CD4-positive, CD25-positive, alpha-beta regulatory T cell (primary cell): ENCODE measurements around the gene ADCY9. TPM values are rescaled to one million over a fixed set of nuclear protein-coding genes. Genes with fewer than 3 reads are reported as not detected.
"Not testable (repeated sequence)": the region's sequence is repeated elsewhere in the genome, so short reads cannot be mapped to it uniquely, and the experiment has no call there.

Experiments
- ATAC-seq, 2 donors: fragments of 150-1000 bp; cut with Tn5 transposase; one replicate each; pipeline ENCODE4 v1.10.0; 2021; ENCODE audit warnings: low read depth in 2 of 2, moderate number of reproducible peaks in 2 of 2, moderate library complexity in 1 of 2
- DNase-seq, 3 donors: peaks; one replicate each; pipeline versions ENCODE4 v3.0.0 to v3.0.0-alpha.2; 2012 to 2022; ENCODE audit warnings: mixed read lengths in 1 of 3
- H3K27ac ChIP-seq: one replicate; pipeline ENCODE4 v1.7.0; 2013; ENCODE audit warnings: mild to moderate bottlenecking, low read length; ENCODE audit not compliant: insufficient read depth, poor library complexity, severe bottlenecking
- H3K27me3 ChIP-seq: one replicate; pipeline ENCODE4 v1.7.0; 2013; ENCODE audit warnings: low read length; ENCODE audit not compliant: control insufficient read depth, insufficient read depth
- H3K36me3 ChIP-seq: one replicate; pipeline ENCODE4 v1.7.0; 2013; ENCODE audit warnings: mild to moderate bottlenecking, low read length, moderate library complexity; ENCODE audit not compliant: control insufficient read depth, insufficient read depth
- H3K4me1 ChIP-seq: 2 replicates; pipeline ENCODE4 v1.7.0; 2013; ENCODE audit warnings: mild to moderate bottlenecking, low read length; ENCODE audit not compliant: insufficient read depth, control insufficient read depth, poor library complexity, severe bottlenecking
- H3K4me3 ChIP-seq: one replicate; pipeline ENCODE4 v1.7.0; 2013; ENCODE audit warnings: low read depth, mild to moderate bottlenecking, low read length, moderate library complexity
- H3K9me3 ChIP-seq, 2 experiments: 1 replicate in 1 of 2; 2 replicates in 1 of 2; pipeline ENCODE4 v1.7.0; 2013; ENCODE audit warnings: low read length in 2 of 2, mild to moderate bottlenecking in 1 of 2, moderate library complexity in 1 of 2; ENCODE audit not compliant: control insufficient read depth in 2 of 2
- H3K27ac Mint-ChIP-seq, 3 donors: one replicate each; pipeline ENCODE4 v1.8.0; 2020 to 2022; ENCODE audit warnings: mild to moderate bottlenecking in 3 of 3, mixed read lengths in 3 of 3, moderate library complexity in 2 of 3
- H3K27me3 Mint-ChIP-seq: one replicate; pipeline ENCODE4 v1.8.0; 2022; ENCODE audit warnings: mild to moderate bottlenecking, mixed read lengths
- H3K36me3 Mint-ChIP-seq: one replicate; pipeline ENCODE4 v1.8.0; 2020; ENCODE audit warnings: mixed read lengths
- H3K4me1 Mint-ChIP-seq, 4 donors: one replicate each; pipeline ENCODE4 v1.8.0; 2020 to 2022; ENCODE audit warnings: mixed read lengths in 4 of 4, mild to moderate bottlenecking in 1 of 4
- H3K4me3 Mint-ChIP-seq, 4 donors: one replicate each; pipeline ENCODE4 v1.8.0; 2020 to 2022; ENCODE audit warnings: mild to moderate bottlenecking in 4 of 4, mixed read lengths in 4 of 4, moderate library complexity in 3 of 4
- H3K9me3 Mint-ChIP-seq, 7 donors: one replicate each; pipeline ENCODE4 v1.8.0; 2020 to 2022; ENCODE audit warnings: mixed read lengths in 7 of 7, mild to moderate bottlenecking in 3 of 7, moderate library complexity in 2 of 7
- polyA plus RNA-seq, 4 donors: library from polyadenylated mRNA; unstranded; fragments of 300-500 nt; fragmentation: Illumina TruSeq; gene quantifications; one replicate each; pipeline ENCODE4 v1.2.3, GENCODE V29; 2021
- total RNA-seq: library from RNA; stranded (reverse); gene quantifications from one replicate; pipeline ENCODE4 v1.2.3, GENCODE V29; 2022

Gene ADCY9
- total and polyA plus RNA-seq, 5 donors from 2014 or later, result 0.06 to 7.8 (median 0.23) TPM

GRCh38 chr16:3951861-3952736, 164.1 kb downstream of the ADCY9 start:
- Mint-ChIP-seq H3K9me3 (no peaks in the 10 kb centered on the region), H3K4me1 (no peaks in the 10 kb centered on the region), H3K4me3 (no peak overlapping the region), H3K27ac (no peak overlapping the region), H3K27me3 (peaks cover 52% of the 10 kb centered on the region), H3K36me3 (no peaks in the 10 kb centered on the region)
- ATAC-seq (no peak), DNase-seq (no peak)
- H3K36me3 ChIP-seq, result no peaks in the 10 kb centered on the region
- H3K9me3 ChIP-seq, result no peaks in the 10 kb centered on the region
- no peaks in the 10 kb centered on the region for H3K27me3 ChIP-seq
- no peak overlapping the region for H3K4me3 ChIP-seq
- no peak overlapping the region for H3K27ac ChIP-seq
- H3K4me1 ChIP-seq, result no peaks in the 10 kb centered on the region

GRCh38 chr16:3951380-3951779, 164.9 kb downstream of the ADCY9 start:
- peak overlapping the region in 1 of 4 donors; percentile 15 for H3K4me3 Mint-ChIP-seq
- not testable (repeated sequence) for ATAC-seq, H3K27ac Mint-ChIP-seq, H3K4me1 ChIP-seq, H3K4me3 ChIP-seq, H3K4me1 Mint-ChIP-seq, H3K27ac ChIP-seq, DNase-seq, H3K27me3 ChIP-seq, H3K36me3 ChIP-seq, H3K9me3 ChIP-seq, H3K36me3 Mint-ChIP-seq, H3K9me3 Mint-ChIP-seq
- peaks cover 46% of the 10 kb centered on the region for H3K27me3 Mint-ChIP-seq

GRCh38 chr16:3950343-3951193, 165.7 kb downstream of the ADCY9 start:
- Mint-ChIP-seq H3K9me3 (no peaks in the 10 kb centered on the region), H3K27me3 (peaks cover 38% of the 10 kb centered on the region), H3K36me3 (no peaks in the 10 kb centered on the region), H3K4me3 (no peak overlapping the region), H3K27ac (no peak overlapping the region), H3K4me1 (no peaks in the 10 kb centered on the region)
- H3K4me3 ChIP-seq, result no peak overlapping the region
- no peak for ATAC-seq
- no peaks in the 10 kb centered on the region for H3K36me3 ChIP-seq
- H3K27me3 ChIP-seq, result no peaks in the 10 kb centered on the region
- no peaks in the 10 kb centered on the region for H3K4me1 ChIP-seq
- no peaks in the 10 kb centered on the region for H3K9me3 ChIP-seq
- H3K27ac ChIP-seq, result no peak overlapping the region
- DNase-seq, result no peak

DNA sequence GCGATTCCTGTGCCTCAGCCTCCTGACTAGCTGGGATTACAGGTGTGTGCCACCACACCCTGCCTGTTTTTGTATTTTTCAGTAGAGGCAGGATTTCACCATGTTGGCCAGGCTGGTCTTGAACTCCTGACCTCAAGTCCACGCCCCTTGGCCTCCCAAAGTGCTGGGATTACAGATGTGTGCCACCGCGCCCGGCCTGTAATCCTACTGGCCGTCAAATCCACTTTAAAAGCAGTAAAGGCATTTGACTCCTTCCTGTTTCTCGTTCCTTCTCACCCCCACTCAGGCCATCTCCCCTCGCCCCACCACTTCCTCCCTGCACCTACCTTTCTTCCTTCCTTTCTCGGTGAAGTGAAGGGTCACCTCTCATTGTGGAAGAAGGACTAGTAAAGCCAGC, 166.3 kb downstream of the ADCY9 start:
- no peak for DNase-seq
- no peak for ATAC-seq
- peaks cover 32% of the 10 kb centered on the region for H3K27me3 Mint-ChIP-seq
- no peak overlapping the region for H3K4me3 ChIP-seq
- no peak overlapping the region for H3K27ac ChIP-seq
- no peaks in the 10 kb centered on the region for H3K36me3 Mint-ChIP-seq
- no peak overlapping the region for H3K4me3 Mint-ChIP-seq
- H3K4me1 Mint-ChIP-seq, result no peaks in the 10 kb centered on the region
- no peaks in the 10 kb centered on the region for H3K9me3 ChIP-seq
- no peaks in the 10 kb centered on the region for H3K4me1 ChIP-seq
- no peak overlapping the region for H3K27ac Mint-ChIP-seq
- no peaks in the 10 kb centered on the region for H3K27me3 ChIP-seq
- H3K9me3 Mint-ChIP-seq, result no peaks in the 10 kb centered on the region
- H3K36me3 ChIP-seq, result no peaks in the 10 kb centered on the region

GRCh38 chr16:3949287-3949686, 167.0 kb downstream of the ADCY9 start:
- Histone ChIP-seq H3K27me3 (no peaks in the 10 kb centered on the region), H3K4me3 (no peak overlapping the region), H3K9me3 (no peaks in the 10 kb centered on the region), H3K27ac (no peak overlapping the region), H3K4me1 (no peaks in the 10 kb centered on the region), H3K36me3 (no peaks in the 10 kb centered on the region)
- DNase-seq, result no peak
- peaks cover 27% of the 10 kb centered on the region for H3K27me3 Mint-ChIP-seq
- no peaks in the 10 kb centered on the region for H3K36me3 Mint-ChIP-seq
- H3K4me3 Mint-ChIP-seq, result no peak overlapping the region
- H3K9me3 Mint-ChIP-seq, result no peaks in the 10 kb centered on the region
- no peak overlapping the region for H3K27ac Mint-ChIP-seq
- no peaks in the 10 kb centered on the region for H3K4me1 Mint-ChIP-seq
- ATAC-seq, result no peak

DNA sequence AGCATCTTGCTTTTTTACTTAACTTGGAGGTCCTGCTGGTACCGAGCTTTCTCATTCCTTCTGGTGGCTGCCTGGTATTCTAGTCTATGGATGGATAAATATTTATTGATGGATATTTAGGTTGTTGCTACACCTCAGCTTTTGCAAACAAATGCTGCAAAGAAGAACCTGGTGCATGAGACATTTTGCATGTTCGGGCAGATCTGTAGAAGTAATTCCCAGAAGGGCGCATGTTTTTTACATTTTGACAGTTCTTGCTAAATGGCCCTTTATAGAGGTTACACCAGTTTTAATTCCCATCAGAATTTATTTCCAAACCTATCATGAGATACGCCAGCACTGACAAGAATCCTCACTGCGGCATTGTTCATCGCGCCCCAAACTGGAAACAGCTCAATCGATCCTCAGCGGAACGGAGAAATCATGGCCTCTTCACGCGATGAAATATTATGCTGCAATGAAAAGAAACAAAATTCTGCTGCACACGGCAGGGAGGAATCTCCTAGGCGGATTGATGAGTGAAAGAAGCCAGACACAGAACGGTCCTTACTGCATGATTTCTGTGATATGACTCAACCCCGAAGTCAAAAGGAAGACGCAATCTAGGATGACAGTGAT, 167.8 kb downstream of the ADCY9 start:
- ATAC-seq (no peak), DNase-seq (no peak)
- Mint-ChIP-seq H3K4me3 (peak overlapping the region in 1 of 4 donors; percentile 52), H3K4me1 (no peaks in the 10 kb centered on the region), H3K9me3 (no peaks in the 10 kb centered on the region), H3K27me3 (peaks cover 23% of the 10 kb centered on the region), H3K36me3 (no peaks in the 10 kb centered on the region), H3K27ac (no peak overlapping the region)
- H3K4me1 ChIP-seq, result no peaks in the 10 kb centered on the region
- H3K36me3 ChIP-seq, result no peaks in the 10 kb centered on the region
- H3K27me3 ChIP-seq, result no peaks in the 10 kb centered on the region
- no peak overlapping the region for H3K4me3 ChIP-seq
- H3K27ac ChIP-seq, result no peak overlapping the region
- H3K9me3 ChIP-seq, result no peaks in the 10 kb centered on the region

- Mint-ChIP-seq H3K4me3 (no peak overlapping the region), H3K27ac (no peak overlapping the region), H3K36me3 (no peaks in the 10 kb centered on the region), H3K9me3 (peaks cover 0 to 2% (median 0%) of the 10 kb centered on the region in 7 donors), H3K27me3 (peaks cover 17% of the 10 kb centered on the region), H3K4me1 (no peaks in the 10 kb centered on the region)
- H3K4me3 ChIP-seq, result no peak overlapping the region
- H3K9me3 ChIP-seq, result no peaks in the 10 kb centered on the region
- H3K27me3 ChIP-seq, result no peaks in the 10 kb centered on the region
- no peaks in the 10 kb centered on the region for H3K36me3 ChIP-seq
- no peak overlapping the region for H3K27ac ChIP-seq
- no peaks in the 10 kb centered on the region for H3K4me1 ChIP-seq
- DNase-seq (no peak), ATAC-seq (no peak)
Observed at GRCh38 chr16:3946604-3947180, 169.6 kb downstream of the ADCY9 start.
